Spleen (tissue), 11 donors: ENCODE data around the gene MEIS3. TPM values are rescaled to one million over a fixed set of nuclear protein-coding genes. Genes with fewer than 3 reads are reported as not detected.

Experiments
- DNase-seq: peaks from one replicate; pipeline ENCODE4 v3.0.0-alpha.2; 2020
- H3K27ac ChIP-seq, 8 donors: fragments of 200-600 bp; sonication (generic) in 7 of 8; 1 replicate in 4 of 8; 2 replicates in 4 of 8; pipeline versions ENCODE4 v1.5.0 to v1.8.0; 2016 to 2021; ENCODE audit warnings: inconsistent platforms in 4 of 8, mild to moderate bottlenecking in 4 of 8, moderate library complexity in 1 of 8
- H3K27me3 ChIP-seq, 7 donors: fragments of 200-600 bp; sonication (generic) in 6 of 7; replicated peaks in 1 of 7; 1 replicate in 4 of 7; 2 replicates in 3 of 7; pipeline versions ENCODE4 v1.5.0 to v1.8.0; 2016 to 2021; ENCODE audit warnings: inconsistent platforms in 3 of 7, mild to moderate bottlenecking in 1 of 7
- H3K36me3 ChIP-seq, 6 donors: fragments of 200-600 bp; sonication (generic) in 5 of 6; 1 replicate in 4 of 6; 2 replicates in 2 of 6; pipeline versions ENCODE4 v1.5.0 to v1.8.0; 2016 to 2021; ENCODE audit warnings: inconsistent platforms in 2 of 6
- H3K4me1 ChIP-seq, 6 donors: fragments of 200-600 bp; sonication (generic) in 5 of 6; 1 replicate in 3 of 6; 2 replicates in 3 of 6; pipeline versions ENCODE4 v1.5.0 to v1.8.0; 2016 to 2021; ENCODE audit warnings: inconsistent platforms in 3 of 6
- H3K4me3 ChIP-seq, 8 donors: fragments of 200-600 bp; sonication (generic) in 7 of 8; 1 replicate in 4 of 8; 2 replicates in 4 of 8; pipeline versions ENCODE4 v1.5.0 to v1.8.0; 2016 to 2021; ENCODE audit warnings: inconsistent platforms in 4 of 8, mild to moderate bottlenecking in 4 of 8, moderate library complexity in 2 of 8
- H3K9me3 ChIP-seq, 8 donors: fragments of 200-600 bp; sonication (generic) in 7 of 8; 1 replicate in 4 of 8; 2 replicates in 4 of 8; pipeline versions ENCODE4 v1.5.0 to v1.8.0; 2016 to 2021; ENCODE audit warnings: inconsistent platforms in 4 of 8
- CTCF ChIP-seq, 11 experiments: fragments of 200-600 bp in 7 of 11; fragments of 450-650 bp in 4 of 11; sonication (generic) in 4 of 11; IDR thresholded peaks in 8 of 11; conservative IDR thresholded peaks in 3 of 11; 1 replicate in 7 of 11; 2 replicates in 4 of 11; pipeline versions ENCODE4 v1.4.0 to v1.8.0; 2016 to 2021; ENCODE audit warnings: antibody characterized with exemption in 11 of 11, inconsistent platforms in 4 of 11, mild to moderate bottlenecking in 1 of 11
- POLR2A ChIP-seq, 3 donors: fragments of 450-650 bp; IDR thresholded peaks; one replicate each; pipeline ENCODE4 v1.5.1; 2017; ENCODE audit warnings: antibody characterized with exemption in 3 of 3, mild to moderate bottlenecking in 1 of 3
- POLR2AphosphoS5 ChIP-seq, 3 donors: sonication (generic); formaldehyde crosslinking; IDR thresholded peaks; one replicate each; pipeline ENCODE4 v1.5.1; 2017; ENCODE audit warnings: antibody characterized with exemption in 3 of 3
- WGBS, 5 donors: extraction: QIAGEN DNeasy Blood & Tissue Kit in 3 of 5; methylation state at CpG; one replicate each; pipeline versions ENCODE4 v1.1.5 to v1.1.7; 2013 to 2018; 5-methylcytosine and 5-hydroxymethylcytosine counted together
- intact Hi-C: fragments of 100-400 bp; cut with DNase I; formaldehyde crosslinking; loops from one replicate; pipeline ENCODE4 v1.15.0; 2023; ENCODE audit warnings: low total_unique reads
- polyA plus RNA-seq, 3 donors: library from polyadenylated mRNA; stranded (reverse); fragments of 200-250 nt; gene quantifications; one replicate each; pipeline ENCODE4 v1.2.1, GENCODE V29; 2013
- total RNA-seq, 7 donors: library from RNA; depleted of rRNA in 3 of 7; stranded (reverse); fragments of >200 nt in 3 of 7; fragmentation: NEBNext Ultra II Directional in 4 of 7; extraction: Animal tissue kit (Norgen Biotek cat#: 25700) in 4 of 7; gene quantifications; one replicate each; pipeline versions ENCODE4 v1.1.0 to v1.2.1, GENCODE V29; 2016 to 2021
- donor health status: healthy with polysubstance abuse.
- donor health status: DM: no; HTN: no; CAD: no; lungs with moderate emphysema.
- donor health status: DM: no; HTN: no; CAD: no.
- donor health status: Bipolar disorder and iron deficiency.
- donor health status: healthy.
- donor health status: DM: no; HTN: no; CAD: no.
- donor health status: DM: yes; HTN: yes; CAD: no.

Gene MEIS3
- total and polyA plus RNA-seq, 10 donors, result 4.3 to 10.4 (median 7.1) TPM

GRCh38 chr19:47374876-47375693 lies 44.2 kb downstream of the MEIS3 start:
- H3K4me3 ChIP-seq, result no peak overlapping the region
- TF ChIP-seq CTCF (IDR thresholded peaks at IDR 0.05 in 8 of 11, conservative IDR thresholded peaks at IDR 0.05 in 3 of 11), result no peak
- no peak for TF ChIP-seq POLR2A (IDR thresholded peaks at IDR 0.05)
- TF ChIP-seq POLR2AphosphoS5 (IDR thresholded peaks at IDR 0.05), result no peak
- DNase-seq, result no peak
- no peaks in the 10 kb centered on the region for H3K9me3 ChIP-seq
- WGBS, 5 donors, result 93 to 96% (median 95%) methylated on average over 23 to 30 of the region's 30 CpGs
- no peak overlapping the region for H3K27ac ChIP-seq
- peaks cover 0 to 100% (median 97%) of the 10 kb centered on the region in 6 donors for H3K36me3 ChIP-seq
- intact Hi-C loops, result no loop called here
- peaks cover 0 to 24% (median 7%) of the 10 kb centered on the region in 6 donors for H3K4me1 ChIP-seq
- H3K27me3 ChIP-seq, result no peaks in the 10 kb centered on the region

- H3K4me3 ChIP-seq, result no peak overlapping the region
- intact Hi-C loops, result no loop called here
- H3K4me1 ChIP-seq, result peaks cover 0 to 37% (median 10%) of the 10 kb centered on the region in 6 donors
- H3K27me3 ChIP-seq, result no peaks in the 10 kb centered on the region
- H3K27ac ChIP-seq, result peak overlapping the region in 1 of 8 donors; percentile 92
- whole genome bisulfite sequencing, 5 donors, result 90 to 93% (median 92%) methylated on average over 23 to 33 of the region's 33 CpGs
- no peaks in the 10 kb centered on the region for H3K9me3 ChIP-seq
- H3K36me3 ChIP-seq, result peaks cover 0 to 100% (median 97%) of the 10 kb centered on the region in 6 donors
- DNase-seq, result no peak
- TF ChIP-seq POLR2A (IDR thresholded peaks at IDR 0.05) (no peak), CTCF (IDR thresholded peaks at IDR 0.05 in 8 of 11, conservative IDR thresholded peaks at IDR 0.05 in 3 of 11) (no peak), POLR2AphosphoS5 (IDR thresholded peaks at IDR 0.05) (peak in 1 of 3 donors; percentile 35)
Measured at GRCh38 chr19:47373246-47374240, 45.8 kb downstream of the MEIS3 start.

GRCh38 chr19:47372603-47373002 lies 46.7 kb downstream of the MEIS3 start:
- no peak for TF ChIP-seq POLR2A (IDR thresholded peaks at IDR 0.05)
- TF ChIP-seq POLR2AphosphoS5 (IDR thresholded peaks at IDR 0.05), result no peak
- TF ChIP-seq CTCF (IDR thresholded peaks at IDR 0.05 in 8 of 11, conservative IDR thresholded peaks at IDR 0.05 in 3 of 11), result no peak
- H3K27me3 ChIP-seq, result no peaks in the 10 kb centered on the region
- H3K4me3 ChIP-seq, result no peak overlapping the region
- WGBS, 5 donors, result 89 to 98% (median 95%) methylated on average over 12 to 22 of the region's 22 CpGs
- H3K27ac ChIP-seq, result peak overlapping the region in 1 of 8 donors; percentile 92
- H3K4me1 ChIP-seq, result peaks cover 0 to 37% (median 10%) of the 10 kb centered on the region in 6 donors
- no peak for DNase-seq
- no peaks in the 10 kb centered on the region for H3K9me3 ChIP-seq
- intact Hi-C loops, result no loop called here
- peaks cover 0 to 100% (median 90%) of the 10 kb centered on the region in 6 donors for H3K36me3 ChIP-seq
